Stimulated activated CD8-positive, alpha-beta memory T cell treated with anti-CD3 and anti-CD28 coated beads, Interleukin-2, amount 100 ng/mL, for 48 hours (primary cell): ENCODE results near the gene NETO1.

Source experiments
- DNase-seq, 2 donors: peaks; one replicate each; pipeline ENCODE4 v3.0.0-alpha.2; 2020; ENCODE audit warnings: low read depth in 2 of 2

NETO1 gene, protein sequence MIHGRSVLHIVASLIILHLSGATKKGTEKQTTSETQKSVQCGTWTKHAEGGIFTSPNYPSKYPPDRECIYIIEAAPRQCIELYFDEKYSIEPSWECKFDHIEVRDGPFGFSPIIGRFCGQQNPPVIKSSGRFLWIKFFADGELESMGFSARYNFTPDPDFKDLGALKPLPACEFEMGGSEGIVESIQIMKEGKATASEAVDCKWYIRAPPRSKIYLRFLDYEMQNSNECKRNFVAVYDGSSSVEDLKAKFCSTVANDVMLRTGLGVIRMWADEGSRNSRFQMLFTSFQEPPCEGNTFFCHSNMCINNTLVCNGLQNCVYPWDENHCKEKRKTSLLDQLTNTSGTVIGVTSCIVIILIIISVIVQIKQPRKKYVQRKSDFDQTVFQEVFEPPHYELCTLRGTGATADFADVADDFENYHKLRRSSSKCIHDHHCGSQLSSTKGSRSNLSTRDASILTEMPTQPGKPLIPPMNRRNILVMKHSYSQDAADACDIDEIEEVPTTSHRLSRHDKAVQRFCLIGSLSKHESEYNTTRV

DNA sequence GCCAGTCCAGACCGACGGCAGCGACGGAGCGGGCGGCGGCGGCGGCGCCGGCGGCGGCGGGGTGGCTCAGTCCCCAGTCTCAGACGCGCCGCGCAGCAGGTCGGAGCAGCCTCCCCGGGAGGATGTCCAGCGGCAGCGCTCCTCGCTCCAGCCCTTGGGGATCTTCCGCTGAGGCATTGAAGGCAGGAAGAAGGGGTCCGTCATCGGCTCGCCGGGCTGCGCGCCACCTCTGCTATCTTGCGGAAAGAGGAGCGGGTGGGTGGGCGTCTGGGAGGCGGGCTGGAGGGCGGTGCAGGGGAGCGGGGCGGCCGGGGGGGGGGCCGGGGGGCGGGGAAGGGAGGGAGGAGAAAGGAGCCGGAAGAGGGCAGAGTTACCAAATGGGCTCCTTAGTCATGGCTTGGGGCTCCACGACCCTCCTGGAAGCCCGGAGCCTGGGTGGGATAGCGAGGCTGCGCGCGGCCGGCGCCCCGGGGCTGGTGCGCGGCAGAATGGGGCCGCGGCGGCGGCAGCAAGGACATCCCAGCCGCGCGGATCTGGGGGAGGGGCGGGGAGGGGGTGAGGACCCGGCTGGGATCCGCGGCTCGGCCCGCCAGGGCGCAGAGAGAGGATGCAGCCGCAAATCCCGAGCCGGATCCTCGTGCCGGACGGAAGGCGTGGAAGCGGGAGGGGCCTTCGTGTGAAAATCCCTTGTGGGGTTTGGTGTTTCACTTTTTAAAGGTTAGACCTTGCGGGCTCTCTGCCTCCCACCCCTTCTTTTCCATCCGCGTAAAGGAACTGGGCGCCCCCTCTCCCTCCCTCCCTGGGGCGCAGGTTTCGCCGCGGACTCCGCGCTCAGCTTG, at the start of gene NETO1:
TSS of gene NETO1 (minus strand) at position 242 of the 839 bp plus-strand sequence. CDS start 696 bp downstream, outside the sequence.
- no peak for DNase-seq

DNA sequence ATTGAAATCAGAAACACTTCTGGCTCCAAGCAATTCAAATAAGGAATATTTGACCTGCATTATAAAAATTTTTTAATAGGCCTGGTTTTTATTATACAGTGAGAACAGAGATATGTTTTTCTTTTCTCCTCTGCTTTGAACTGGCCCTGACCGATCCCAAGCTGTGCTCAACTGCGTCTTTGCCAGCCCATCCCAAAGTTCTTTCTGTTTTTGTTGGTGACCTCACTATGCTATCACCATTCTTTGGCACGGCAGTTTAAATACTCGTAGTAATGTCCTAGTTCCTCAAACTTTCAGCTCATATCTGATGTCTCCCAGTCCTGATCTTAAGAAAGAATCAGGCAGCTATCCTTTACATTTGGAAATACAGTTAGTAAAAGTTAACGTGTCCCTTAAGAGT, 42.3 kb upstream of the NETO1 start:
- DNase-seq: no peak

- DNase-seq: no peak
Measured at GRCh38 chr18:72908181-72908580, 40.4 kb upstream of the NETO1 start.

GRCh38 chr18:72903033-72903432, 35.2 kb upstream of the NETO1 start:
- DNase-seq: no peak

DNA sequence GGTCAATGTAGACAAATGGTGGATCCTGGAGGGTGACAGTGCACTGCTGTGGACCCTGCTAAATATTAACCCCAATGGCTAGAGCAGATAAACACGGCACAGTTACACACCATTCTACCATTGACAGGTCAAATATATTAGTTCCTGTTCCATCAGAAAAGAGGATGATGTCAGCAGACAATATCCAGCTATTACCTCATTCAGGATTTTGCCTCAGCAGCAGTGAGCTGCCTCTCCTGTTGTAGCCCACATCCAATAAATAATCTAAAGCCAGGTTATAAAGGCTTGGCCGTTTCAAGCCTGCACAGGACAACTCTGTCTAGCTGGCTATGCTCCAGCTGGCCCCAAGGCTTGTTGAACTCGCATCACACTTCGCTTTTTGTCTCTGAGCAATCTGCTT, 31.6 kb upstream of the NETO1 start:
- no peak for DNase-seq

DNA sequence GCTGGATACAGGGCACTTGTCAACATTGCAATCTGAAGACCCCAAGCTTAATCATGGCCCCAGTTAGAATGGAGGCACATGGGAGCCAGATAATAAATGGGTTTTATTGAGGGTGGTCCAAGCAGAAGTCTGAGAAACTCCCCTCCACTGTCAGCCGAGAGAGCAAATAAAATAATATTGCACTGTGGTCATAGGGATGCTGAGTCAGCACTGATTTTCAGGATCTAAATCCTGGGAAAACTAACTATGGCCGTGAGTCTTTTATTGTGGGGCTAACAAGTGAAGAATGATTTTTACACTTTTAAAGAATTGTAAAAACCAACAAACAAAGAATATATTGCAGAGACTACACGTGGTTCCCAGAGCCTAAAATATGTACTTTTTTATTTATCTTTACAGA, 31.1 kb upstream of the NETO1 start:
- DNase-seq: no peak

DNA sequence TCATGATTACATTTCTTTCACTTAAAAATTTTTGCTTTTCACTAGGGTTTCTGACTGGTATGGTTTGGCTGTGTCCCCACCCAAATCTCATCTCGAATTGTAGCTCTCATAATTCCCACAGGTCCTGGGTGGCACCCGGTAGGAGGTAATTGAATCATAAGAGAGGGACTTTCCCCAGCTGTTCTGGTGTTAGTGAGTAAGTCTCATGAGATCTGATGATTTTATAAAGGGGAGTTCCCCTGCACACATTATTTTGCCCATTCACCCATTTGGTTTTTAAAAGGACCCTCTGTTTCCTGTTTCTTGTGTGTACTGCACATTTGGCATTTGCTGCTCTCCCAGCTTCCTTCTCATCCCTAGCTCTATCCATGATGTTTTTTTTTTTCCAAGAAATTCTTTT, 27.8 kb upstream of the NETO1 start:
- DNase-seq: no peak

- DNase-seq: no peak
Measured at GRCh38 chr18:72878561-72878960, 10.8 kb upstream of the NETO1 start.

GRCh38 chr18:72878143-72878542, 10.4 kb upstream of the NETO1 start:
- DNase-seq: no peak

- DNase-seq: no peak
Measured at GRCh38 chr18:72871091-72871490, 3.3 kb upstream of the NETO1 start.

DNA sequence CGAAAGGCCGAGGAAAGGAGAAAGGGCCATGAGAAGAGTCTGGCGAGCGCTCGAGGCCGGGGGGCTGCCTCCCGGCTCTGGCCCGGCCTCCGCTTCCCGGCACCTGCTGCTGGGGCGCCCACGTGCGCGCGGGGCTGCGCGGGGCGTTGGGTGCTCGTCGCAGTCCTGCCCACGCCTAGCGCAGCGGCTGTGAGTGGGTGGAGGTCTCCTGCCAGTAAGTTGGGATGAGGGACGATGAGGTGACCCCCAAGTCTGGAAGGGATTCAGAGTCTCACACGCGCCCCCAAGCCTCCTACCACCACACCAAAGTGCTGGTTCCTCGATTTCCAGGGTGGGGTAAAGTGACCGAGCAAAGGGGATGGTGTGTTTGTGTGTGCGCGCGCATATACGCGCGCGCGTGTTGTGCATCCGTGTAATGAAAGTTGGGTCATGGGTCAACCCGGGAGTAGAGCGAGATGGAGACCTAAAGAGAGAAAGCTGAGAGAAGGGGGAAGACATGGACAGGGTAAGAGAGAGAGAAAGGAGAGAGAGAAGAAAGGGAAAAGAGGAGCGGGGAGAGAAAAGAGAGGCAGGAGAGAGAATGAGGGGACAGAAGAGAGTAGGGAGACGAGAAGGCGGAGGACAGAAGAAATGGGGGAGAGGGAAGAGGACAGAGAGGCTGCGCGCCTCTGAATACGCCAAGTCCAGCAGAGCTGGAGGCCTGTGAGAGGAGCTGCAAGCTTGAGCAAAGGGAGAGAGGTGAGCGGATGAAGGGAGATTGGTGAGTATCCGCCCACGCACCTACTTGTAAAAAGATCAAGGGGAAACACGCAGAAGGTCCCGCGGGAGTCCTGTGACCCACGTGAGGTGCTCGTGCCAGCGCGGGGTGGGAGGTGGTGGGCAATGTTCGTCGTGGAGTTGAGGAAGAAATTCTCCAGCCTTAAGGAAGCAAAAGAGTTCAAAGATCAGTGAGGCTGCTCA, 1.7 kb upstream of the NETO1 start:
- DNase-seq: no peak

DNA sequence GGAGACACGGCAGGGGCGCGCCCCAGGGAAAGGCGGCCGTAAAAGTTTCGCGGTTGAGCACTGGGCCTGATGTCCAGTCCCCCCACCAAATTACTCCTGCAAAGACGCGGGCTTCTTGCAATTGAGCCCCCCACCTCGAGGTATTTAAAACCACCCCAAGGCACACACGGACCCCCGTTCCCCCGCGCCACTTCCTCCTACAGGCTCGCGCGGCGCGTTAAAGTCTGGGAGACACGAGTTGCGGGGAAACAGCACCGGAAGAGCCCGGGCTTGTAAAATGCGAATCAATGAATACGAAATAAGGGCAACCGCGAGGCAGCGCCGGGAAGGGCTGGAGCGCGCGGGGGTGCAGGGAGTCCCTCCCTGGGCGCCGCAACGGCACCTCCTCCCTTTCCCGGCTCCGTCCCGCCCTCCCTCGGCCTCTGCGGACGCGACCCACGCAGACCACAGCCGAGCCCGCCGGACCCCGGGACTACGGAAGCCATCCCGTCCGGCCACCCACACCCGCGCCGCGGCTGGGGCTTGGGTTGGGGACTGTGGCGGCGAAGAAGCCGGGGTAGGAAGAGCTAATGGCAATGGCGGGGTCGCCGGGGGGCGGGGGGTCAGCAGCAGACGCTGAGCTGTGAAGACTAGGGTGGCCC, 918 bp upstream of the NETO1 start:
- DNase-seq: no peak

DNA sequence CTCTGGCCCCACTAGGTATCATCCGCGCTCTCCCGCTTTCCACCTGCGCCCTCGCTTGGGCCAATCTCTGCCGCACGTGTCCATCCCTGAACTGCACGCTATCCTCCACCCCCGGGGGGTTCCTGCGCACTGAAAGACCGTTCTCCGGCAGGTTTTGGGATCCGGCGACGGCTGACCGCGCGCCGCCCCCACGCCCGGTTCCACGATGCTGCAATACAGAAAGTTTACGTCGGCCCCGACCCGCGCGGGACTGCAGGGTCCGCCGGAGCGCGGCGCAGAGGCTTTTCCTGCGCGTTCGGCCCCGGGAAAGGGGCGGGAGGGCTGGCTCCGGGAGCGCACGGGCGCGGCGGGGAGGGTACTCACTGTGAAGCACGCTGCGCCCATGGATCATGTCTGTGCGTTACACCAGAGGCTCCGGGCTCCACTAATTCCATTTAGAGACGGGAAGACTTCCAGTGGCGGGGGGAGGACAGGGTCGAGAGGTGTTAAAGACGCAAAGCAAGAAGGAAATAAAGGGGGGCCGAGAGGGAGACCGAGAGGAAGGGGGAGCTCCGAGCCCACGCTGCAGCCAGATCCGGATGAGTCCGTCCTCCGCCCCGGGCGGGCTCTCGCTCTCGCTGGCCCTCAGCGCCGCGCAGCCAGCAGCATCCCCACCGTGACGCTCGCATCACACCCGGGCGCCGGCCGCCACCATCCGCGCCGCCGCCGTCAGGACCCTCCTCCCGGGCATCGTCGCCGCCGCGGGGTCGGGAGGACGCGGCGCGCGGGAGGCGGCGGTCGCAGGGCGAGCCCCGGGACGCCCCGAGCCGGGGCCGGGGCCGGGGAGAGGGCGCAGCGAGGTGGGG, 664 bp downstream of the NETO1 start:
- DNase-seq: no peak

- DNase-seq: no peak
Measured at GRCh38 chr18:72866442-72866900, 1.3 kb downstream of the NETO1 start.

GRCh38 chr18:72863754-72864153, 4.0 kb downstream of the NETO1 start:
- DNase-seq: no peak

DNA sequence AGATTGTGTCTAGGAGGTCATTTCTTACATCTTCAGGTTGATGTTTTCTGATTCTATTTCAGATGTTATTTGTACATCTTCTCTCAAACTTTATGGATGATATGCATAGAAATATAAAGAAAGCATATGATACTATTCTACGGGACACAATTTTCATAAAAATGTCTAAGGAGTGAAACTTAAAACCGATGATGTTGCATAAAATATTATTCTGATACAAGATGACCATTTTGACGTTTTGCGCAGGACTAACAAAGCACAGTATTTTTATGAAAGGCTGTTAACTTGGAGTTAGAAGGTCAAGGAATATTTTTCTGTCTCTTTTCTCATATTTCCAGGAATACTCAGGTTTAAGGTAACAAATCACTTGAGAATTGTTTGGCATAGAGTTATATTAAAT, 8.7 kb downstream of the NETO1 start:
- no peak for DNase-seq

- no peak for DNase-seq
Measured at GRCh38 chr18:72849671-72850070, 18.1 kb downstream of the NETO1 start.

DNA sequence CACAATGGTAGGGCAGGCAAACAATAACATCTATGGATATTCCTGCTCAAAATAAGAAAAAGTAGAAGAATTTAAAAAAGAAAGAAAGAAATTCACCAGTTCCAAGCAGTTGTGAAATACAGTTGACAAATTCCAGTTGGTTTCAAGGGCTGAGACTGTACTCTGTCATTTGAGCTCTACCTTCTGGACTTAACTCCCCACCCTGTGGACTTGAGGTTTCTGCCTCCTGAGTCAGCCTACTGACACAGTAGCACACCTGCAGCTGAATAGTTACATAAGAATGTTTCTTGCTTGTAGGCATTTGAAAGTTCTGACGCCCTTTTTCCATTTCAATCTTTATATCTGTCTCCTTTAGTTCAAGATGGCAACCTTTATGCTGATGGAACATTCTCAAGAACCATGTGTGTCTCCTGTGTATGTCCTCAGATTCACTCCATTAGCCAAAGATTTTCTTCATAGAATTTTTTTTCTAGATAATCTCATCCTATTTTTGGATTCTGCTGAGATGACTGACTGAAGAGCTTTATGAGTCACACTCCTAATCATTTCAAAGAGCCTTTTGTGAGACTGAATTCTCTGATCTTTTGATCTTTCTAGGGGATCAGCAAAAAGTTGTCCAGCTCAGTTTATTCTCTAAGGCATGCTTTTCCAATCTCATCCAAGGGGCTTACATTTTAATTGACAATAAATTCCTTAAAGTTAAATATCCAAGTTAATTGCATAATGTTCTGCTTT, 19.1 kb downstream of the NETO1 start:
- DNase-seq: no peak

DNA sequence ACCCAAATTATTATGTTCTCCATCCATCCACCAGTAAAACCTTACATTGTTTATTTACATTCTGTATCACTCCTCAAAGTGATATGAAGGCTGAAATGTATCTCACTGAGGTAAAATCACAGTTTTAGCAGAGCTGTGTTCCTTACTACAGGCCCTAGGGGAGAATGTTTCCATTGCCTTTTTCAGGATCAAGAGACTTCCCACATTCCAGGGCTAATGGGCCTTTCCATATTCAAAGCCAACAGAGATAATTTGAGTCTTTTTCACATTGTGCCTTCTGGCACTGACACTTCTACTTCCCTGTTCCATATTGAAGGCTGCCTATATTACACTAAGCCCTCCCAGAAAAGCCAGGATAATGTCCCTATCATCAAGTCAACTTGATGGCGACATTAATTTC, 20.0 kb downstream of the NETO1 start:
- no peak for DNase-seq
